HCEC 1CT (cell line): ENCODE data around the gene APLP2.
"Not testable (repeated sequence)": the region's sequence is repeated elsewhere in the genome, so short reads cannot be mapped to it uniquely, and the experiment has no call there.

Experiments used
- DNase-seq: peaks from one replicate; pipeline ENCODE4 v3.0.0-alpha.2; 2017

The APLP2 gene

GRCh38 chr11:130150790-130151189 is 81.1 kb downstream of the APLP2 start:
- DNase-seq = no peak

- no peak for DNase-seq
Observed at GRCh38 chr11:130151196-130151595, 81.5 kb downstream of the APLP2 start.

- peak; percentile 17 for DNase-seq
Observed at GRCh38 chr11:130156108-130157022, 86.7 kb downstream of the APLP2 start.

GRCh38 chr11:130157101-130157500 is 87.4 kb downstream of the APLP2 start:
- no peak for DNase-seq

GRCh38 chr11:130157840-130158239 is 88.1 kb downstream of the APLP2 start:
- no peak for DNase-seq

GRCh38 chr11:130159139-130159538 is 89.4 kb downstream of the APLP2 start:
- no peak for DNase-seq

- DNase-seq = no peak
Observed at GRCh38 chr11:130159657-130160497, 90.2 kb downstream of the APLP2 start, which contains the start of gene ST14. Gene ST14 (plus strand): TSS chr11:130159782. CDS start chr11:130159980, 198 bp downstream.

- no peak for DNase-seq
Observed at GRCh38 chr11:130160498-130161155, 90.9 kb downstream of the APLP2 start.

- no peak for DNase-seq
Observed at GRCh38 chr11:130161441-130162145, 91.9 kb downstream of the APLP2 start.

- no peak for DNase-seq
Observed at GRCh38 chr11:130162733-130163132, 93.0 kb downstream of the APLP2 start.

GRCh38 chr11:130163346-130164220 is 93.9 kb downstream of the APLP2 start:
- no peak for DNase-seq

- no peak for DNase-seq
Observed at GRCh38 chr11:130164221-130164570, 94.5 kb downstream of the APLP2 start.

GRCh38 chr11:130165601-130166456 is 96.1 kb downstream of the APLP2 start:
- DNase-seq = no peak

GRCh38 chr11:130166457-130166784 is 96.7 kb downstream of the APLP2 start:
- DNase-seq = peak; percentile 98

- DNase-seq = no peak
Observed at GRCh38 chr11:130167146-130167545, 97.5 kb downstream of the APLP2 start.

- DNase-seq = peak; percentile 88
Observed at GRCh38 chr11:130168105-130168504, 98.4 kb downstream of the APLP2 start.

GRCh38 chr11:130170345-130170744 is 100.7 kb downstream of the APLP2 start:
- no peak for DNase-seq

GRCh38 chr11:130171534-130171933 is 101.8 kb downstream of the APLP2 start:
- DNase-seq = no peak

- DNase-seq = not testable (repeated sequence)
Observed at GRCh38 chr11:130172001-130172400, 102.3 kb downstream of the APLP2 start.

- no peak for DNase-seq
Observed at GRCh38 chr11:130174642-130175041, 104.9 kb downstream of the APLP2 start.

- DNase-seq = no peak
Observed at GRCh38 chr11:130175898-130176297, 106.2 kb downstream of the APLP2 start.
